Lung (tissue), 12 donors: Measurements from ENCODE around the gene DGCR6L. TPM values are rescaled to one million over a fixed set of nuclear protein-coding genes. Genes with fewer than 3 reads are reported as not detected.
A peak's percentile ranks its signal among the peaks of the same experiment; 100 is the strongest.
"Not testable (repeated sequence)": the region's sequence is repeated elsewhere in the genome, so short reads cannot be mapped to it uniquely, and the experiment has no call there.

Source experiments
- ATAC-seq: fragments of 200-7000 bp; cut with Tn5 transposase; one replicate; pipeline ENCODE4 v1.9.1; 2020; ENCODE audit warnings: moderate number of reproducible peaks; ENCODE audit not compliant: insufficient read depth, low FRiP score
- DNase-seq, 3 donors: peaks; one replicate each; pipeline ENCODE4 v3.0.0-alpha.2; 2013 to 2017
- H3K27ac ChIP-seq, 2 donors: one replicate each; pipeline ENCODE4 v1.5.1; 2013; ENCODE audit warnings: mild to moderate bottlenecking in 2 of 2, moderate library complexity in 2 of 2, control low read depth in 1 of 2, inconsistent platforms in 1 of 2, low read depth in 1 of 2, low read length in 1 of 2
- H3K27me3 ChIP-seq, 3 donors: one replicate each; pipeline ENCODE4 v1.5.1; 2013; ENCODE audit warnings: low read length in 2 of 3; ENCODE audit not compliant: control insufficient read depth in 3 of 3, insufficient read depth in 3 of 3
- H3K36me3 ChIP-seq, 4 donors: one replicate each; pipeline ENCODE4 v1.5.1; 2013; ENCODE audit warnings: low read length in 4 of 4, mild to moderate bottlenecking in 1 of 4, moderate library complexity in 1 of 4; ENCODE audit not compliant: control insufficient read depth in 4 of 4, insufficient read depth in 4 of 4
- H3K4me1 ChIP-seq, 5 donors: one replicate each; pipeline ENCODE4 v1.5.1; 2013; ENCODE audit warnings: low read length in 5 of 5, mild to moderate bottlenecking in 2 of 5, moderate library complexity in 1 of 5; ENCODE audit not compliant: control insufficient read depth in 5 of 5, insufficient read depth in 5 of 5
- H3K4me3 ChIP-seq: one replicate; pipeline ENCODE4 v1.5.1; 2013; ENCODE audit warnings: mild to moderate bottlenecking, control low read depth, moderate library complexity
- H3K9ac ChIP-seq, 2 donors: one replicate each; pipeline ENCODE4 v1.5.1; 2013; ENCODE audit warnings: low read length in 2 of 2, control low read depth in 1 of 2; ENCODE audit not compliant: insufficient read depth in 1 of 2
- H3K9me3 ChIP-seq, 4 donors: one replicate each; pipeline ENCODE4 v1.5.1; 2013; ENCODE audit warnings: low read length in 3 of 4, mild to moderate bottlenecking in 1 of 4, moderate library complexity in 1 of 4; ENCODE audit not compliant: control insufficient read depth in 4 of 4, insufficient read depth in 3 of 4
- CTCF ChIP-seq: IDR thresholded peaks from 2 replicates; pipeline ENCODE4 v1.5.1; 2012; ENCODE audit warnings: mild to moderate bottlenecking; ENCODE audit errors: control extremely low read depth, extremely low read depth
- WGBS, 2 donors: extraction: QIAGEN DNeasy Blood & Tissue Kit; methylation state at CpG; one replicate each; pipeline ENCODE4 v1.1.7; 2013; 5-methylcytosine and 5-hydroxymethylcytosine counted together
- polyA plus RNA-seq, 2 donors: library from polyadenylated mRNA; stranded (reverse); fragments of 200-250 nt; gene quantifications; one replicate each; pipeline ENCODE4 v1.2.1, GENCODE V29; 2013
- total RNA-seq, 2 donors: library from RNA; depleted of rRNA in 1 of 2; stranded (reverse); fragments of >200 nt in 1 of 2; gene quantifications; one replicate each; pipeline ENCODE4 v1.2.1, GENCODE V29; 2014 to 2021
- donor health status: control.
- donor health status: control.
- donor health status: Bipolar disorder and iron deficiency.
- donor health status: healthy.
- donor health status: DM: yes; HTN: yes; CAD: no.

Gene DGCR6L
- total and polyA plus RNA-seq, 4 donors, result 38.7 to 86.0 (median 42.5) TPM

GRCh38 chr22:20324139-20324516 lies 4.3 kb upstream of the DGCR6L start:
- Histone ChIP-seq H3K27ac (no peak overlapping the region), H3K9me3 (no peaks in the 10 kb centered on the region), H3K4me3 (no peak overlapping the region), H3K36me3 (no peaks in the 10 kb centered on the region), H3K4me1 (peaks cover 0 to 11% (median 8%) of the 10 kb centered on the region in 5 donors), H3K9ac (no peak overlapping the region), H3K27me3 (no peaks in the 10 kb centered on the region)
- WGBS, 2 donors, result 79 to 91% methylated on average over 5 of the region's 5 CpGs
- DNase-seq (peak in 1 of 3 donors; percentile 8), ATAC-seq (no peak)
- TF ChIP-seq CTCF, result no peak

GRCh38 chr22:20321552-20322211 lies 1.8 kb upstream of the DGCR6L start:
- H3K27ac ChIP-seq, result peak overlapping the region in 1 of 2 donors; percentile 98
- not testable (repeated sequence) for H3K27me3 ChIP-seq, H3K4me3 ChIP-seq, H3K36me3 ChIP-seq, H3K9me3 ChIP-seq, ATAC-seq
- DNase-seq, result peak in 1 of 3 donors; percentile 6
- peak overlapping the region in 1 of 2 donors; percentile 28 for H3K9ac ChIP-seq
- WGBS, 2 donors, result 79 to 86% methylated on average over 7 of the region's 7 CpGs
- H3K4me1 ChIP-seq, result peaks cover 0 to 36% (median 13%) of the 10 kb centered on the region in 5 donors

- peaks cover 0 to 36% (median 13%) of the 10 kb centered on the region in 5 donors for H3K4me1 ChIP-seq
- not testable (repeated sequence) for ATAC-seq
- H3K27ac ChIP-seq, result peak overlapping the region; percentile 81 to 98
Measured at GRCh38 chr22:20320659-20321551, 1.0 kb upstream of the DGCR6L start.

GRCh38 chr22:20319041-20319744 lies 667 bp downstream of the DGCR6L start:
- Histone ChIP-seq H3K4me3 (peak overlapping the region; percentile 80), H3K27me3 (no peaks in the 10 kb centered on the region), H3K27ac (peak overlapping the region; percentile 71 to 98), H3K9me3 (no peaks in the 10 kb centered on the region), H3K36me3 (peaks cover 0 to 6% (median 0%) of the 10 kb centered on the region in 4 donors), H3K9ac (peak overlapping the region in 1 of 2 donors; percentile 33), H3K4me1 (peaks cover 0 to 36% (median 13%) of the 10 kb centered on the region in 5 donors)
- ATAC-seq, result peak; percentile 4
- WGBS, 2 donors, result 5% methylated on average over 32 of the region's 32 CpGs
- peak in 2 of 3 donors; percentile 16 to 17 for DNase-seq
- no peak for TF ChIP-seq CTCF

More at GRCh38 chr22:20320659-20321551, 1.0 kb upstream of the DGCR6L start:
- peak in 1 of 3 donors; percentile 13 for DNase-seq
- H3K27me3 ChIP-seq, H3K9me3 ChIP-seq, H3K36me3 ChIP-seq: not testable (repeated sequence)
- 47 to 56% methylated on average over 19 to 20 of the region's 20 CpGs for WGBS, 2 donors
- peak overlapping the region; percentile 80 for H3K4me3 ChIP-seq
- peak overlapping the region; percentile 13 to 63 for H3K9ac ChIP-seq

- not testable (repeated sequence) for H3K27me3 ChIP-seq, ATAC-seq, H3K27ac ChIP-seq, H3K9me3 ChIP-seq, H3K36me3 ChIP-seq, H3K4me3 ChIP-seq, H3K9ac ChIP-seq
- DNase-seq, result peak in 1 of 3 donors; percentile 3
- WGBS, 2 donors, result 51 to 59% methylated on average over 6 of the region's 6 CpGs
- peaks cover 0 to 36% (median 13%) of the 10 kb centered on the region in 5 donors for H3K4me1 ChIP-seq
Measured at GRCh38 chr22:20318043-20318688, 1.7 kb downstream of the DGCR6L start.
